Measurements from ENCODE around the gene SNTG2. TPM values are rescaled to one million over a fixed set of nuclear protein-coding genes. Genes with fewer than 3 reads are reported as not detected.

Gene SNTG2
- total RNA-seq, 1 donor from 2014 or later, result 2.2 TPM

DNA sequence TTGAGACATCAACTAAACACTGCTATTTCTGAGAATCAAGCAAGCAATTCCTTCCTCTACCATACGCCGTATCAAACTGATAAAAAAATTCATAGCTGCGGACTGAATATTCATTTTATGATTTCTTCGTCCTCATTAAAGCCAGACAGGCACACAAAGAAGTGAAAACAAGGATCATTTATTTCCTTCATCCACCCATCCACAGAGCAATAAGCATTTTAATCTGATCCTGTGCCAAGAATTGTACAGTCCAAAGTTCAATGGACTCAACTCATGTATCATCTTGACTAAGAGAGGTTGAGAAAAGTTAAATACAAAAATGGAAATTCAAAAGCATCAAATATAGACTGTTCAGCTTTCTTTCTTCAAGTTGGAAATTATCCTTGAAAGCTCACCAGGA lies 19.7 kb upstream of the SNTG2 start:
- H3K4me1 Mint-ChIP-seq, result no peaks in the 10 kb centered on the region
- ChIA-PET CTCF (no interaction called here), POLR2A (no interaction called here)

DNA sequence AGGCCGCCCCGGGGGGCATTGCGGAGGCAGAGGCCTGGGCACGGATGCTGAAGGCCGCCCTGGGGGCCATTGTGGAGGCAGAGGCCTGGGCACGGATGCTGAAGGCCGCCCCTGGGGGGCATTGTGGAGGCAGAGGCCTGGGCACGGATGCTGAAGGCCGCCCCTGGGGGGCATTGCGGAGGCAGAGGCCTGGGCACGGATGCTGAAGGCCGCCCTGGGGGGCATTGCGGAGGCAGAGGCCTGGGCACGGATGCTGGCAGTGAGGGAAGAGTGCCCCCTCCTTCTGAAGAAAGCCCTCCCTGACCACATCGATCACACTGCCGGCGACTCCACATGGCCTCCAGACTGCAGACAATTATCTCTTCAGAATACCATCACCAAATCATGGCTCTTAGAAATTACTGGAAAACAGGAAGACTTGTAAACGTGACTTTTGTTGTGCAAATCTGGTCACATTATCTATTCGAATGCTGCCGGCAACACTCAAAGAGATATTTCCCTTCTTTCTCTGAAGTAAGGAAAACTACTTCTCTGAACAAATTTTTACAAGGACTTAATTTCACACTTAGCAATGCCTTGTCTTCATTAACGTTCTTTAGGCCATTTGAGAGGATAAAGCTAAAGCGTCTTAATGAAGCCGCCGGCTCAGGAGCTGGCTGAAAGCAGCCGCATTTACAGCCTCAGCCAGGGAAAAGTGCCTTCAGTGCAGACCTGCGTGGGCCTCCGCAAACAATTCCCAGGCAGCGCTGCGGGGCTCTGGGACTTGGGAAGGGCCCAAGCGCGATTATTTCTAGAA lies 18.1 kb upstream of the SNTG2 start:
- intact Hi-C loops (cut with micrococcal nuclease), result no loop called here
- CTCF ChIA-PET, result no interaction called here
- POLR2A ChIA-PET, result no interaction called here
- Mint-ChIP-seq H3K36me3 (ENCODE audit: low read depth) (no peaks in the 10 kb centered on the region), H3K9me3 (no peaks in the 10 kb centered on the region), H3K27ac (no peak overlapping the region), H3K27me3 (no peaks in the 10 kb centered on the region), H3K4me1 (no peaks in the 10 kb centered on the region), H3K4me3 (no peak overlapping the region)
- TF ChIP-seq, protein P1, sequence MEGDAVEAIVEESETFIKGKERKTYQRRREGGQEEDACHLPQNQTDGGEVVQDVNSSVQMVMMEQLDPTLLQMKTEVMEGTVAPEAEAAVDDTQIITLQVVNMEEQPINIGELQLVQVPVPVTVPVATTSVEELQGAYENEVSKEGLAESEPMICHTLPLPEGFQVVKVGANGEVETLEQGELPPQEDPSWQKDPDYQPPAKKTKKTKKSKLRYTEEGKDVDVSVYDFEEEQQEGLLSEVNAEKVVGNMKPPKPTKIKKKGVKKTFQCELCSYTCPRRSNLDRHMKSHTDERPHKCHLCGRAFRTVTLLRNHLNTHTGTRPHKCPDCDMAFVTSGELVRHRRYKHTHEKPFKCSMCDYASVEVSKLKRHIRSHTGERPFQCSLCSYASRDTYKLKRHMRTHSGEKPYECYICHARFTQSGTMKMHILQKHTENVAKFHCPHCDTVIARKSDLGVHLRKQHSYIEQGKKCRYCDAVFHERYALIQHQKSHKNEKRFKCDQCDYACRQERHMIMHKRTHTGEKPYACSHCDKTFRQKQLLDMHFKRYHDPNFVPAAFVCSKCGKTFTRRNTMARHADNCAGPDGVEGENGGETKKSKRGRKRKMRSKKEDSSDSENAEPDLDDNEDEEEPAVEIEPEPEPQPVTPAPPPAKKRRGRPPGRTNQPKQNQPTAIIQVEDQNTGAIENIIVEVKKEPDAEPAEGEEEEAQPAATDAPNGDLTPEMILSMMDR (IDR thresholded peaks at IDR 0.05), result no peak
- no peak for ATAC-seq (ENCODE audit: low read depth)
- no peak for DNase-seq

More for the DNA sequence above, 19.7 kb upstream of the SNTG2 start:
- TF ChIP-seq, protein P1 (IDR thresholded peaks at IDR 0.05), result no peak
- DNase-seq, result no peak
- ATAC-seq (ENCODE audit: low read depth), result no peak
- H3K4me3 Mint-ChIP-seq, result no peak overlapping the region
- H3K36me3 Mint-ChIP-seq (ENCODE audit: low read depth), result no peaks in the 10 kb centered on the region
- H3K27me3 Mint-ChIP-seq, result no peaks in the 10 kb centered on the region
- H3K9me3 Mint-ChIP-seq, result no peaks in the 10 kb centered on the region
- intact Hi-C loops (cut with micrococcal nuclease), result no loop called here
- no peak overlapping the region for H3K27ac Mint-ChIP-seq

DNA sequence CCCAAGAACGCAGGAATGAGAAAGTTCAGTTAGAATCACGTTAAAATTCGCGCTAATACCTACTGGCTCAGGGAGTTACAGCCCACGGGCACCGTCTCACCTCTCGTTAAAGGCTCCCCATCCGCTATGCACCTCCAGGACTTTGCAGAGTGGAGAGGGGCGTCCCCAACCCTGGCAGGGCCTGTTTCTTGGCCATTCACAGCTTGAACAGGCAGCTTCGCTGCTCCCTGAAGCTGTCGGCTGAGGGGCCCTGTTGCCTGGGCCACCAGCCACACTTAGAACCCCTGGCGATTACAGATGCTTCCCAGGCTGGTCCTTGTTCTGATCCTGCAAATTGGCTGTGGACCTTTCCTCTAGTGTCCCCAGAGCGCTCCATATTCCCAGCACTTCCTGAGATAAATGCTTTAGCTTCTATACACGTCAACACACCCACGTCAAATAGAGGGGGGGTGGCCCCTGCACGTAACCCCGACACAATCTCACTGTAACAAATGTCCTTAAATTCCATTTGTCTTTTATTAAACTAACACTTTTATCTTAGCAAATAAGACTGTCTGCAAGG lies 16.8 kb upstream of the SNTG2 start:
- Mint-ChIP-seq H3K4me3 (no peak overlapping the region), H3K9me3 (no peaks in the 10 kb centered on the region), H3K27me3 (peaks cover 2% of the 10 kb centered on the region), H3K27ac (no peak overlapping the region), H3K36me3 (ENCODE audit: low read depth) (no peaks in the 10 kb centered on the region), H3K4me1 (no peaks in the 10 kb centered on the region)
- DNase-seq, result no peak
- CTCF ChIA-PET, result no interaction called here
- no peak for ATAC-seq (ENCODE audit: low read depth)
- TF ChIP-seq, protein P1 (IDR thresholded peaks at IDR 0.05), result no peak
- intact Hi-C loops (cut with micrococcal nuclease), result no loop called here
- POLR2A ChIA-PET, result no interaction called here

DNA sequence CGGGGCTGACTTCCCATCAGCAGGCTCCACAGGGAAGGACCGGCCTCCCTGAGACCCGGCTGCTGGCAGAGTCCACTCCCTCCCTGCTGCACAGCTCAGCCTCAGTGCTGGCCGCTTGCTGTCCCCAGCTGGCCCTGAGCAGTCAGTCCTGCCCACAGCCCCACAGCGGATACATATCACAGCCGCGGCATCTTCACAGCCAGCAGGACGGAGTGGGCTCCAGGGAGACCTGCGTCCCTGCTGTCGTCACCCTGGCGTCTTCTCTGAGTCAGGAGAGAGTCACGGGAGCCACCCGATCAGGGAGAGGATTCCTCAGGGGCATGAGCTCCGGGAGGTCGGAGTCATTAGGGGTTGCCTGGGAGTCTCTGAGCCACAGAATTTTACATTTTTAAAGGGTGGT lies 13.1 kb upstream of the SNTG2 start:
- Mint-ChIP-seq H3K36me3 (ENCODE audit: low read depth) (no peaks in the 10 kb centered on the region), H3K4me3 (no peak overlapping the region), H3K4me1 (no peaks in the 10 kb centered on the region), H3K27ac (no peak overlapping the region), H3K9me3 (no peaks in the 10 kb centered on the region), H3K27me3 (peaks cover 2% of the 10 kb centered on the region)
- TF ChIP-seq, protein P1 (IDR thresholded peaks at IDR 0.05), result no peak
- ATAC-seq (ENCODE audit: low read depth), result no peak
- DNase-seq, result no peak
- ChIA-PET CTCF (no interaction called here), POLR2A (no interaction called here)
- intact Hi-C loops (cut with micrococcal nuclease), result no loop called here

DNA sequence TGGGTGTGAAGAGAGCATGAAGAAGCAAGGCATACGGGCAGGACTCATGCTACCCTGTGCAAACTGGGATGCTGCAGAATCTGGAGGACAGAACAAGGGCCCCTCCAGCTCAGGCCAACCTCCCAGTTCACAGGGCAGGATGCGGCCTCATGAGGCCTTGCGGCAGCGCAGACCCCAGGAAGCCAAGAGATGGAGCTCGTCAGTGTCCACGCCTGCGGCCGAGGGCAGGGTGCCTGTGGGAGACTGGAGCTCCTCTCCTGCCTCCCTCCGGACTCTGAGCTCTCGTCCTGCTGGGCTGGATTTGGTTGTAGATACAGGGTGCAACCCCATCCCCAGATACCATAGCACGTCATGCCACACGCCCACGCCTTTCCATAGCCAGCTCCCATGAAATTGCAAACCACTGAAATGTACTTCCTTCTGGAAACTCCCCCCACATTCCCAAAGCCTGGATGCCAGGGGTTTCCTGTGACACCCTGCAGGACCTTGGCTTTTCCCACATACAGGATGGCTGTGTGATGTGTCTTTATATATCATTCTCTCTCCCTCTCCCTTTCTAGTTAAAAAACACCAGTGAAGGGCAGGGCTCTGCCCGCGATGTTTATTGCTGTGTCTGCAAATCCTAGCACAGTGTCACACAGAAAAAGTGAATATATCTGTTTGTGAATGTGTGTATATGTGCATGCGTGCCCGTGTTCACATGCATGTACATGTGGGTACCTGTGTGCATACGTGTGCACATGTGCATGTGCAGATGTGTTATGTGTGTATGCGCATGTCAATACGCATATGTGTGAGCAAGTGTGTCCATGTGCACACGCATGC lies 12.3 kb upstream of the SNTG2 start:
- Mint-ChIP-seq H3K27ac (no peak overlapping the region), H3K27me3 (peaks cover 2% of the 10 kb centered on the region), H3K9me3 (no peaks in the 10 kb centered on the region), H3K4me1 (no peaks in the 10 kb centered on the region), H3K4me3 (no peak overlapping the region), H3K36me3 (ENCODE audit: low read depth) (no peaks in the 10 kb centered on the region)
- intact Hi-C loops (cut with micrococcal nuclease), result no loop called here
- CTCF ChIA-PET, result no interaction called here
- TF ChIP-seq, protein P1 (IDR thresholded peaks at IDR 0.05), result no peak
- POLR2A ChIA-PET, result no interaction called here
- DNase-seq (no peak), ATAC-seq (ENCODE audit: low read depth) (no peak)
